Fibroblast of peridontal ligament (primary cell): ENCODE data around the gene EVX1.

ENCODE experiments used
- DNase-seq: peaks from one replicate; pipeline ENCODE4 v3.0.0-alpha.2; 2010; ENCODE audit errors: extremely low read depth

EVX1 gene

DNA sequence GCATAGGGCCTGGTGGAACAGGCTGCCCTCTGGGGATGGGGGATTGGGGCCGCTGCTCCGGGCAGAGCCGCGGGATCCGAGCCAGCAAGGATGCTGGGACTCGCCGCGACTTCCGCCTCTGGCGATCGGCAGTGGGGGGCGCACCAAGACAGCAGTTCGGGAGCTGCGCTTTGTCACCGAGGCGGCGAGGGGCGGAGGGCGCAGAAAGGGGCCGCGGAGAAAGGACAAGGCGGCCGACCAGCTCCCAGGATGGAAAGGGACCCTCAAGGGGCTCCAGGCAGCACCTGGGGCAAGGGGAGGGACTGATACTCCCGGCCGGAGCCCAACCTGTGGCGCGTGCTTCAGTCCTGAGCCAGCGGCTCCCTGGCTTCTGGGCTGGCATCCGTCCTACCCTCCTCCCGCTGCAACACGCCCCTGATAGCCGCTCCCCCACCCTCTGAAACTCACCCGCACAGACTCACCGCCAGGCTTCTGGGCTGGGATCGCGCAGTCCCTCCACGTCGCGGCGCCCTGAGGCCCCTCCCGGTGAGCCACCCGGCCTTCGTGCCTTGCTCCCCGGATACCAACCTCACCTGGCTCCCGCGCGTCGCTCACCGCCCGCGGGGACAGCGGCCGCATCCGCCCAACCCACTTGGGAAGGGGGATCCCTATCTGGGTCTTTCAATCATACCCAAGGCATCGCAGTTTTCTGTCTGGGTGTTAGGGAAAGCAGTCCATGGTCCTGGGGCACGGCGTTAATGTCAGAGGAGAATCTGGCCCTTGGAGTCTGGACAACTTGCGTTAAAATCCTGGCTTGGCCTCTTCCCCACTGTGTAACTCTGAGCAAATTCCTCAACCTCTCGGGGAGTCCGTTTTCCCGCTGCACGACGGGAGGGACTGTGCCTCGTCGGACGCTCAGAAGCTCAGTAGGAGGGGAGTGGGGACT is 7.0 kb upstream of the EVX1 start:
- DNase-seq = no peak

DNA sequence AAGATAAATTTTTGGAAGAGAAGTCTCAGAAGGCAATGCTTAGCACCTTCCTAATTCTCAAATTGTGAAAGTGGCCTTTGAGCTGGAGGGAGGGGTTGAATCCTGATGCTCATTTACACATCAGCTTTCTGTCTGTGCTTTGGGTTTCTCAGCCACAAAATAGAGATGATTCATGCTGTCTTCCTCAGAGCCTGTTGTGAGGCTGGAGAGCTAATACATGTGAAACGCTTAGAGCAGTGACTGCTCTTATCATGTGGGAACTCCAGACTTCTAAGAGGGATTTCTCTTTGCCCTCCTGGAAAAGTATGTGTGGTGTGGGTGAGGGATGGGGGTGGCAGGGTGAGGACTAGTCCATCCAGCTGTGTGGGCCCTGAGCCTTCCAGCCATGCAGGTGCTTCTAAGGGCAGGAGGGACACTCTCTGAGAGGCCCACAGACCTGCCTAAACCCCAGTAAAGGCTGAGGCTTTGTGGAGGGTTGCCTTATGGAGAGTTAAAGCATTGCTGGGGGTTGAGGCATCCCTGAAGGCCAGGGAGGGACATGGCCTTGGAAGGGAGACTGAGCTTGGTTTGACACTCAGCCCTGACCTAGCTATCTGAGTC is 4.8 kb upstream of the EVX1 start:
- DNase-seq = no peak

DNA sequence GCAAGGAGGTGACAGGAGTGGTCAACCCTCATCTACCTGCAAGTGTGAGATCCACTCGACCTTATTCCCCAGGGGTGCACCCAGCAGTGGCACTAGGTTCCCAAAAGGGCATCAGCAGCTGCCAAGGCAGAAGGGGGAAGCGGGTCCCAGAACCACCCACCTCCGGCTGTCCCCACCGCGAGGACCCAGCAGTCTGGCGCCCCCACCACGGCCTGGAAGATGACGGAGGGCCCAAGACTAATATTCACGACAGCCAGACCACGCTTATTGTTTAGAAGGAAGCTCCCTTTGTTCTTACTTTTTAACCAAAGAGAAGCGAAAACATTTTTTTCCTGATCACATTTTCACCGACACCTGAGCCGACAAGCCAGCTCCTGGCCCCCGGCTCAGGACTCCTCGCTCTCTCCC is 3.6 kb upstream of the EVX1 start:
- no peak for DNase-seq

DNA sequence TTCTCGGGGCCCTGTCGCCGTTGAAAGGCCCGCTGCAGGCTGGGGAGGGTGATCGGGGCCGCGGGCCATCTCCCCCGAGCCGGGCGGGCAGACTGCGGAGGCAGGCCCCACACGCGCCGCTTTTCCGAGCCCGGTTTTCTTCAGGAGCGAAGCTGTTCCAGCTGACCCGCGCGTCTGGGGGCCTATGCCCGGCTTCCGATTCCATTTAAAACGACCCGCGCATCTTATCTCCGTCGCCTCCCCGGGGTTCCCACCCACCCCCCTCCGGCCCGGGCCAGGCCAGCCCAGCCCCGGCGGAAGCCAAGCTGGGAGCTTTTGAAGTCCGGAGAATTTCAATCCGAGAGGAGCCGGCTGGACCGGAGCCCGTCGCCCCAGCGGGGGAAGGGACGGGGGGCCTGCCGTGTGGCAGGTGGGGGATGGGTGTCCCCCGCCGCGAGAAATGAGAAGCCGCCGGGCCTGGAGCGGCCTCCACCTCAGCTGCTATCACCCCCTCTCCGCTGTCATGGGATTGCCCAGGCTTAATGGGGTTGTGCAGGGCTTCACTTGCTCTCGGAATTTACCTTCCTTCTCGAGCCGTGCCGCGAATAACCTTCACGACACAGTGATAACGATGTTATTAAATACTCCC is 3.1 kb upstream of the EVX1 start:
- DNase-seq = no peak

DNA sequence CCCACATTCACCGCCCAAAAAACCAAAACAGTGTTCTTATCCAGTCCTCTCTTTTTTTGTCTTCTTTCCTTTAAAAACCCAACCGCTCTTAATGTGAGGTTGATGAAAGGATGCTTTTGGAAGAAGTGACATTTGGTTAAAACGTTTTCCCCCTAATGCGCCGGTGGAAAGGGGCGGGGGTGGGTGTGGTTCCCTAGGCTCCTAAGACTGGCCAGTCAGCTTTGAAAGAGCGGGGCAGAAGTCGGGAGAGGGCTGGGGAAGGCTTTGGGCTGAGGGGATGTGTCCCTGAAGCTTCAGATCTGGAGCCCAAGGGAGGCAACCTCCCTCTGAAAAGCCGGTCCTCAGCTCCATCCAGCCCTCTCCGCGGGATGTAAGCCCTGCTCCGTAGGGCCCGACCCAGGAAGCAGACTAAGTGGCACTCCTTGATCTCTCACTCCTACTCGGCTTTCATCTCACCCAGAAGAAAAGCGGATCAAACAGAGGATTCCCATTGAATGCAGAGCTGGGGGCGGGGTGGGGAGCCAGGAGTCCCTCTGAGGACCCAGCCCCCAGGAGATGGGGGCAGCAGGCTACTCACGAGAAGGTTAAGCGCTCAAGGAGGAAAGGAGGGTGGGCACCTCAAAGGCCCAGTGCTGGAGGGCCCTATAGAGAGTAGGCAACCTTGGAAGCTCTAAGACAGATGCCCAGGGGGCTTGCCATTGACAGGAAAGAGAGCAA is 2.4 kb upstream of the EVX1 start:
- DNase-seq = no peak

DNA sequence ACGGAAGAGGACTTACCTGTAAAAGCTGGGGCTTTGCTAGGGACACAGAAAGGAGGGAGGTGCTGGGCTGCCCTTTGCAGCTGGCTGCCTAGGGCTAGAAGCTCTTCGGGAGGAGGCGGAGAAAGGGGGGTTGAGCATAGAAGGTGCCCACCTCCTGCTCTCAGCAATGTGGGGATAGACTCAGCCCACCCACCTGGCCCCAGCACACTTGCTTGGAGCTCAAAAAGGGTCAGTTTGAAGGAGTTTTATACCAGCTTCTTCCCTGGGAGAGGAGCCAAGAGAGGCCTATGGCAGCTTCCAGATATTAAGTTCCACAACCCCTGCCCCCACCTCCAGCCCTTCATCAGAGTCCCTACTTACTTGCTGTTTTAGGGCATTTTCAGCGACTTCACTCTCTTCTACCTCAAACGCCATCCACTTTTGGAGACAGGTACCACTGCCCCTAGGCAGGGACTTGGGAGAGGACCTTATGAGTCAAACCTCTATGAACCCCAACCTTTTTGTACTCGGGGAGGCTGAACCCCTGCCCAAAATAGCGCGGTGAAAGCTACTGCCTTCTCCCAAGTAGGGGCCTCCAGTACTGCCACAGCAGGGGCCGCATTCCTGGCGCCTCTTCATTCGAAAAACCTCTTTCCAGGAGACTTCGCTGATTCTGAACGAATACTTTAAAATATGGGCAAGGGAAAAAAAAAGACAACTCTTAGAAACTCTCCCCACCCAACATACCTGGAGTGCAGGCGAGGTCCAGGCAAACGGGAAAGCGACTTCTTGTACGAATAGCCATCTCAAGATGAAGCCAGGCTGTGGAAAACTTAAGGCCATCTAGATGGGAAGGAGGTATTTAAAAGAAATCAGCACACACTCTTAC is 1.2 kb upstream of the EVX1 start:
- DNase-seq = no peak

DNA sequence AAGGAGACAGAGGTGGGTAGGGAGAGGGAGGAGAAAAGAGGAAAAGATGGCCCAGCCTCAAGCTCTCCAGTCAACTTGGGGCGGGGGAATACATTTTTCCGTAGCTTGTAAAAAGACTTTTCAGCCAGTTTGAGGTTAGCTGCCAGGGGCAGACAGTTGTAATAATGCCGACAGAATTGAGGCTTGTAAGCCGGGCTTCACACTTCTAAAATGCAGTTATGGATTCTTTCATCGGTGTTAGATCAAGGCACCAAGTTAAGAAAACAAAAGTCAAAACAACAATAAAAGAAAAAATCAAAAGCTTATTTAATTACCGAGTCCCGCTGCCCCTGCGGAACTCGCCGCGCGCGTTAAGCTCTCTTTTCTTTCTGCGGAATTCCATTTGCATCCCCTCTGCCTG is 448 bp upstream of the EVX1 start:
- DNase-seq = no peak

DNA sequence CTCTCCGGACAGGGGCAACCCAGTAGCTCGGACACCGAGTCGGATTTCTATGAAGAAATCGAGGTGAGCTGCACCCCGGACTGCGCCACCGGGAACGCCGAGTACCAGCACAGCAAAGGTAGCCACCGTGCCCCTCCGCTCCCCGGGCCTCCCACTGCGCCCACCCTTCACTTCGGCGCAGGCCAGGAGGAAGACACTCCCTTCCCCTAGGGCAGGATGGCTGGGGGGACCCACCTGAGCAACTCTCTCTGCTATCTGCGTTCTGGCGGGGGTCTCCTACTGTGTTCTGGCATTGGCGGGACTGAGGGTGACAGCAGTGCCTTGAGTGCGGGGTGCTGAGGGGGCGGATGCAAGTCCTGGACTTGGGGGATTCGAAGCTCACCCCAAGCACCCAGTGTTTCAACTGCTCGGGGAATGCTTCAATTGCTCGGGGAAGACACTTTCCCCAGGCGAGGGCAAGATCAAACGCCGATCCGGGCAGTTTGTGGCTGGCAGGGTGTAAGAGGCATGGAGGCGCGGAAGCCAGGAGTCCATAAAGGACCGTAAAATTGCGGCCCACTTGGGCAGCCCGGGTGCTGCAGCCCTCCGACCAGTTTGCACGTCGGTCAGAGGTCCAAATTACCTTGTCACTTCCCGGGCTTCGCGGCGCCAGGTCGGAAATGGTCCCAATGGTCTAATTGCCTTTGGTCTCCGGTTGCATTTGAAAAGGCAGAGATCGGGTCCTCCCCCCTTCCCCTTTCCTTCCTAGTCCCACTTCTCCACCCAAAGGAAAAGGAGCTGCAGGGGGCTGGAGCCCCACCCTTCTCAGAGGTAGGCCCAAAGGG is 950 bp downstream of the EVX1 start:
- DNase-seq = no peak

DNA sequence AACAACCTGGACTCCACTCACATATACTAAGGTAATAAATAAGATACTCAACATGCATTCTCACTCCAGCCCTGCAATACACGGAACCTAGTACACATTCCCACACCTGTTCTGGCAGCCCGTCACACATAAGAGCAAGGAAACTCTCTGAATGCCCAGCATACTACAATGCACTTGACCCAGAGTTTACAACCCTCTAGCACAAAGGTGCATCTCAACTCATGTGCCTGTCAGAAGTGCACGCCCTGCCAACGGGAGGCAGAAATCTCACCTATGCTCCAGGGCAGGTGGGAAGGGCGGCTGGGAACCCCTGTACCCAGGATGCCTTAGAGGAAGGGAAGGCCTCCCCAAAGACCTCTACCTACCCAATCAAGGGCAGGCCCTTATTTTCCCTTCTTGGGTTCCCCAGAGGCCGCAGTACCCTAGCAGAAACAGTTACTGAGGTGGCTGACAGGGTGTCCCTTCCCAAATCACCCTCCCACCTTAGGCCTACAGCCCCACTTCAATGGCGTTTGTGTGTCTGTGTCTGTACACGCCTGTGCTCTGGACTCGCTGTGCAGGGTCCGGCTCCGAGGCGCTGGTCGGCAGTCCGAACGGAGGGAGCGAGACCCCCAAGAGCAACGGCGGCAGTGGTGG is 2.0 kb downstream of the EVX1 start:
- no peak for DNase-seq

DNA sequence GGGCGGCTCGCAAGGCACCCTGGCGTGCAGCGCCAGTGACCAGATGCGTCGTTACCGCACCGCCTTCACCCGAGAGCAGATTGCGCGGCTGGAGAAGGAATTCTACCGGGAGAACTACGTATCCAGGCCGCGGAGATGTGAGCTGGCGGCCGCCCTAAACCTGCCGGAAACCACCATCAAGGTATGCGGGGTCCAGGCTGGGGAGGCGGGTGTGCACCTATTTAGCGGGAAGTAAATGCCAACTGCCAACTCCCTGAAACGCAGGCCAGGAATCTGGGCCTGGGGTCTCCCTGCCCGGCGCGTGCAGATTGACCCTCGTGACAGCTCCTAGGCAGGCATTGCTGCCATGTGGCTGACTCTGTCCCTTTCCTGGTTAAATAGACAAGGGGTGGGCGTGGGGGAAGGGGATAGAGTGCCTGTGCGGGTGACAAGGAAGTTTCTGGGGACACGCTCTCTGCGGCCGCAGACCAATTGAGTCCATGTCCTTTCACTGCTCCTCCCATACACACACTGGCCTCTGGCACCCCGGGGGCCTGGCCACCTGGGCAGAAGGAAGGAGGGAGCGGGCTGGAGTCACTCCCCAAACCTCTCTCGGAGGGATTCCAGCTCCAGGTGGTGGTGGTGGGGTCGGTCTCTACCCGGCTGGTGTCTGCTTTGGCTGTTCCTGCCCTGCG is 2.7 kb downstream of the EVX1 start:
- DNase-seq = no peak

DNA sequence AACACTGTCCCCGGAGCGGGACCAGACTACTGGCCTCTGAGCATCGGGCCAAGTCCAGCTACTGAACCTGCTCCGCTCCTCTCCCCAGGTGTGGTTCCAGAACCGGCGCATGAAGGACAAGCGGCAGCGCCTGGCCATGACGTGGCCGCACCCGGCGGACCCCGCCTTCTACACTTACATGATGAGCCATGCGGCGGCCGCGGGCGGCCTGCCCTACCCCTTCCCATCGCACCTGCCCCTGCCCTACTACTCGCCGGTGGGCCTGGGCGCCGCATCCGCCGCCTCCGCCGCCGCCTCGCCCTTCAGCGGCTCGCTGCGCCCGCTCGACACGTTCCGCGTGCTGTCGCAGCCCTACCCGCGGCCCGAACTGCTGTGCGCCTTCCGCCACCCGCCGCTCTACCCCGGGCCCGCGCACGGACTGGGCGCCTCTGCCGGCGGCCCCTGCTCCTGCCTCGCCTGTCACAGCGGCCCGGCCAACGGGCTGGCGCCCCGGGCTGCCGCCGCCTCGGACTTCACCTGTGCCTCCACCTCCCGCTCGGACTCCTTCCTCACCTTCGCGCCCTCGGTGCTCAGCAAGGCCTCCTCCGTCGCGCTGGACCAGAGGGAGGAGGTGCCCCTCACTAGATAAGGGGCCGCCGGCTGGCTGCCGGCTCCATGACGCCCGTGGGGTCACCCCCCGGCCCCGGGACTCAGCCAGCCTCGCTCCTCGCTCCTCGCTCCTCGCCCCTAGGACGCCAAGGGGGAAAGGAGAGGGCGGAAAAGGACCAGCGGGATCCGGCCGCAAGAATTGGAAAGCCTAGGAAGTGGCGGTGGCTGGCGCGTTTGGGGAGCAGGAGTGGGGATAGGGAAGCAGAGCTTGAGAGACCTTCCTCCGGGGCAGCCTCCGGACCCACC is 3.4 kb downstream of the EVX1 start:
- no peak for DNase-seq

DNA sequence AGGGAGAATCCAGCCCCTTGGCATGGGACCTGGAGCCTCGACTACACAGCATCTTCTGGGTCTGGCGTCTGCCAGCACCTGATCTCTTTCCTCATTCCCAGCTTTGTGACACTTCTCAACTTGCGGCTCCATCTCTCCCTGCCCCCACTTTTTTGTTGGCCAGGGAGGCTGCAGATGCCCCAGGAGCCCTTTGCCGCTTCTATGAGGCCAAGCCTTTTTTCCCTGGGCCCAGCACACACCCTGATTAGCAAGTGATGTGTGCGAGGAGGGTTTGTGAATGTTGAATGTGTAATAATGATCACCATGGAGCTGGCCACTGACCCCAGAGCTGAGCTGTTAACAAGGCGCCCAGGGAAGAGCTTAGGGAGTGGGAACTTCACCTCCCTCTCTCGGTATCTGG is 4.4 kb downstream of the EVX1 start:
- no peak for DNase-seq

DNA sequence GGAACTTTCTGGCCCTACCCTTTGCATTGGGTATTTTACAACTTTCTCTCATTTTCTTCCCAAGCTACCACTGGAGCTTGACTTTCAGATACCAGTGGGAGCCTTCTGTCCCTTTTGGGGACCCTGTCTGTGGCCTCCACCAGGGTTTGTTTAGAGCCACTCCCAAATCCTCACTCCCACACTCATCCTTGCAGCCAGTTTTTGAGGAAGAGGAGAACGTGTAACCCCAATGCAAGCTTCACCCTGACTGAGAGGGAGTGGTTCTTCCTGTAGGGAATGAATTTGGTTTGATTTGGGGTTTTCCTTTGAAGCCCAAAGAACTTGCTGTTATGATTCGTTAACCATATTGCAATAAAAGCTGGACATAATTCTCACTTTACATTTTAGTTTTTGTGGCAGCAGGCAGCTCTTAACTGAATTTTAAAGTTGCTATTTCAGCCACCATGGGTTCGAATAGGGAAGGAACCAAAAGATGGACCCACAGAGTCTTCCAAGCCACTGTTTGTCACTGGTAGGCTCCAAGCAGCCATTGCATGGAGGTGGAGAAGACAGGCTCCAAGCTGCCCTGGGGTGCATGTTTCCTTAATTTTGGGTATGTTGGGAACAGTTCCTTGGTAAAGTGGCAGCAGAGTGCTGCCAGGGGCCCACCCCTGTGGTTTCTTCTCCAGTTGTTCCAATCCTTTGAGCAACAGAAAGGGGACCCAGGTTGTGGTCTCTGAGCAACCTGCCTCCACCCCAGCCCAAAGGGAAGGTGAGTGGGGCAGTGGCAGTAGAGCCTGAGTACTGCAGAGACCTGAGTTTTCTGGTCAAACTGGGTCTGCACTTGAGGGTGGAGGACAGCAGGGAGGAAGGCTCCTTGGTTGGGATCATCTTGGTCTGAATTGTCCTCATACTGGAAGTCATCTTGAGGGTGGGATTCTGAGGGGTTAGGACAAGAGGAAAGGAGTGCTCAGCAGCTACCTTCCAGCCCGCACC is 5.1 kb downstream of the EVX1 start:
- DNase-seq = no peak

DNA sequence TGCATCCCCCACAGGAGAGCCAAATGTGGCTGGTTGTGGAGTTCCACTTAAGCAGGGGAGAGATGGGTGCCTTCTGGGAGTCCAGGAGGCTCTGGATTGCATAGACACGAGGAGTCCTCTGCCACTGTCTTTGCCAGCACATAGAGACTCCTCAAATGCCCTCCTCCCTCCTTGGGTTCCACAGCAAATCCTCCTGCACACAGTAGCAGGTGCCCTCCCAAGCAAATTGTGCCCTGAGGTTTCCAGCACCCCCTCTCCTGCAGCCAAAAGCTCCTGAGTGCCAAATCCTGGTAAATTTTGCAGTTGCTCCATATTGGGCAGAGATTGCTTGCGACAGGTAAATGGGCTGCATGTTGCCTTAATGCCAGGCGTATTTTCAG is 5.8 kb downstream of the EVX1 start:
- DNase-seq = no peak

DNA sequence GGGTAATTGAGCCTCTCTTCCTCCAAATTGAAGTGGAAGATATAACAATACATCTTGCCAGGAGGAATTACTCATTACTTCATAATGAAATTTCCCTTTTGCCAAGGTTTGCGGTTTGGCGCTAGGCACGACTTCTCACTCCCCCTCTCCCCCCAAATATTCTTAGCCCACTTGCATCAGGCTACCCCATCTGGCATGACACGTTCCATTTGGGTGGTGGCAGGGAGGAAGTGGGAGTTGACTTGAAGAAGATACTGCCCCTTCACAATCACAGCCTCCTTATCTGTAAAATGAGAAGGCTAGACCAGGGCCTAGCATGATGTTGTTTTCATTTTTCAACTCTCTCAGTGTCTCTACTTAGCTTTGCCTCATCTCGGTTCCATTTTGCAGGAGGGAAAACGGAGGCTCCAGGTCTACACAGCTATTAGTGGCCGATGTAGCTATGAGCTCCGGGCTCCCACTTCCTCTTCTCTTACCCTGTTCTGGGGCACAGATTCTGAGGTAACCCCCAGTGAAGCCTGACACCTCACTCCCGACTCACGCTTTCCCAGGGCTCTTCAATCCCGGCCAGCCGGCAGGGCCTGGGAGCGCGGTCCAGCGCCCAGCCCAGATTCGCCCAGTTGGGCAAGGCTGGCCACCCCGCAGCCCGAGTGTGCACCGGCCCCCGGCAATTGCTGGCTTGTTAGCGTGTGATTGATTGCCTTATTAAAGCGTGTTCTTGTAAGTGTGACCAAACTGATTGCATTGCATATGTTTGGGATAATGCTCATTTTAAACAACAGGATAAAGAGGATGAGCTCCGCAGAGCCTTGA is 6.5 kb downstream of the EVX1 start:
- peak; percentile 50 for DNase-seq
